ENCODE results near the gene ZC3H18. TPM values are rescaled to one million over a fixed set of nuclear protein-coding genes. Genes with fewer than 3 reads are reported as not detected.

ZC3H18 gene
- polyA plus RNA-seq, 3 donors = 5.5 to 36.4 (median 6.8) TPM

- Histone ChIP-seq H3K9ac (ENCODE audit: insufficient read depth, low read length, poor library complexity, severe bottlenecking) (no peak overlapping the region), H4K20me1 (ENCODE audit: insufficient read depth, low read length) (peaks cover 75% of the 10 kb centered on the region), H3K4me1 (ENCODE audit: control insufficient read depth in 1 of 2, insufficient read depth in 2 of 2, low read length in 2 of 2) (peaks cover 0 to 1% of the 10 kb centered on the region in 2 donors), H2AFZ (ENCODE audit: insufficient read depth, low read depth, low read length, poor library complexity, severe bottlenecking) (no peak overlapping the region), H3K9me3 (replicated peaks in 1 of 2; ENCODE audit: control insufficient read depth in 1 of 2, insufficient read depth in 1 of 2, low read length in 2 of 2) (no peaks in the 10 kb centered on the region), H3K36me3 (replicated peaks in 1 of 2; ENCODE audit: control insufficient read depth in 1 of 2, insufficient read depth in 2 of 2, low read length in 2 of 2) (peaks cover 84 to 96% of the 10 kb centered on the region in 2 donors), H3K4me2 (replicated peaks; ENCODE audit: extremely low read depth, low read length, poor library complexity, severe bottlenecking) (no peak overlapping the region), H3K4me3 (replicated peaks in 1 of 3; ENCODE audit: low read depth in 2 of 3, low read length in 3 of 3) (no peak overlapping the region), H3K27me3 (ENCODE audit: control insufficient read depth in 2 of 2, insufficient read depth in 2 of 2, low read length in 2 of 2) (no peaks in the 10 kb centered on the region), H3K27ac (ENCODE audit: low read depth in 1 of 2, low read length in 2 of 2) (no peak overlapping the region), H3K79me2 (ENCODE audit: insufficient read depth, low read length) (peaks cover 19% of the 10 kb centered on the region)
- TF ChIP-seq, protein P1, sequence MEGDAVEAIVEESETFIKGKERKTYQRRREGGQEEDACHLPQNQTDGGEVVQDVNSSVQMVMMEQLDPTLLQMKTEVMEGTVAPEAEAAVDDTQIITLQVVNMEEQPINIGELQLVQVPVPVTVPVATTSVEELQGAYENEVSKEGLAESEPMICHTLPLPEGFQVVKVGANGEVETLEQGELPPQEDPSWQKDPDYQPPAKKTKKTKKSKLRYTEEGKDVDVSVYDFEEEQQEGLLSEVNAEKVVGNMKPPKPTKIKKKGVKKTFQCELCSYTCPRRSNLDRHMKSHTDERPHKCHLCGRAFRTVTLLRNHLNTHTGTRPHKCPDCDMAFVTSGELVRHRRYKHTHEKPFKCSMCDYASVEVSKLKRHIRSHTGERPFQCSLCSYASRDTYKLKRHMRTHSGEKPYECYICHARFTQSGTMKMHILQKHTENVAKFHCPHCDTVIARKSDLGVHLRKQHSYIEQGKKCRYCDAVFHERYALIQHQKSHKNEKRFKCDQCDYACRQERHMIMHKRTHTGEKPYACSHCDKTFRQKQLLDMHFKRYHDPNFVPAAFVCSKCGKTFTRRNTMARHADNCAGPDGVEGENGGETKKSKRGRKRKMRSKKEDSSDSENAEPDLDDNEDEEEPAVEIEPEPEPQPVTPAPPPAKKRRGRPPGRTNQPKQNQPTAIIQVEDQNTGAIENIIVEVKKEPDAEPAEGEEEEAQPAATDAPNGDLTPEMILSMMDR (IDR thresholded peaks at IDR 0.05) = no peak
- Mint-ChIP-seq H3K9me3 (no peaks in the 10 kb centered on the region), H3K36me3 (peaks cover 69 to 94% of the 10 kb centered on the region in 2 donors), H3K4me1 (peaks cover 4% of the 10 kb centered on the region), H3K4me3 (no peak overlapping the region), H3K27ac (no peak overlapping the region), H3K27me3 (ENCODE audit: low read depth in 3 of 3) (no peaks in the 10 kb centered on the region)
- DNase-seq = no peak
- whole genome bisulfite sequencing (ENCODE audit: insufficient coverage) = 90% methylated on average over 5 of the region's 10 CpGs
- intact Hi-C loops (cut with micrococcal nuclease) = no loop called here
Measured at GRCh38 chr16:88613293-88613692, 43.1 kb downstream of the ZC3H18 start.

DNA sequence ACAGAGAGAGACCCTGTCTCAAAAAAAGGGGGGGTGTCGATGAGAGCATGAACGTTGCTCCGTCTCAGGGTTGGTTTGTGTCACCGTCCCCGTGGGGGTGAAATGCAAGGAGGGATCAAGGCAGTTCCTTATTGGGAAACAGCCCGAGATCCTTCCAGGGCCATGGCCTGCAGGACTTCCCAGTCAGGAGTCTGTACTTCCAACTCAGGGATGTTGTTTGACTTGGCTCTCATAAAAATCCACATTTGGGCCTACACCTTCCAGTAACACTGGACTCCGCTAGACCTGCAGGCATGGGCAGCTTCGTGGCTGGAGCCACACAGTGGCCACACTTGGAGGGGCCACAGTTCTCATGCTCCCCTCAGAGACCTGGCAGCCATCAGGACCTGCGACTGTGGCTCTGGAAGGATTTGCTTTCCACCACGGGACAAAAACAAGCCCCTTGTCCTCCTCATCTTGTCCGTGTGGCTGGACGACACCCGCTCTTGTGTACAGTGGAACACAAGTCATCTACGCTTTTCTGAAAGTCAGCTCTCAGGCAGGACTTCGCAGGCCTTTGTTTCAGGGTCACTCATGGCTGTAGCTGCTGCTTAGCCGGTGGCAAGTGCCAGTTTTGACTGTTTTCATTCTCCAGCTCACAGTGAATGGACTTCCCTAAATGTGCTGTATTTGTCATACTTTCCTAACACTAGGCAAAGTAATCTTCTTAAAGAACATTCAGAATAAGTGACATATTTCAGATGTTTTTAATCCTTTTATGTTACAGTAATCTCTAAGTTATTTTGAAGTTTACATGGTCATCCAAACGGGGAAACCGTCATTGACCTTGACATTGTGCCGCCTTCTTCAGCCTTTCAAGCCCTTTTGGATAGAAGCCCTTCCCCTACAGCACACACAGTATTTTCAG lies 44.0 kb downstream of the ZC3H18 start:
- no peak overlapping the region for H3K27ac ChIP-seq (ENCODE audit: low read depth in 1 of 2, low read length in 2 of 2)
- TF ChIP-seq, protein P1 (IDR thresholded peaks at IDR 0.05) = no peak
- no peak for DNase-seq
- H3K27ac Mint-ChIP-seq = peak overlapping the region in 3 of 7 donors; percentile 12 to 76 (median 27)
- H4K20me1 ChIP-seq (ENCODE audit: insufficient read depth, low read length) = peaks cover 83% of the 10 kb centered on the region
- no peak overlapping the region for H2AFZ ChIP-seq (ENCODE audit: insufficient read depth, low read depth, low read length, poor library complexity, severe bottlenecking)
- H3K9me3 Mint-ChIP-seq = no peaks in the 10 kb centered on the region
- WGBS (ENCODE audit: insufficient coverage) = 94% methylated on average over 17 of the region's 19 CpGs
- H3K27me3 Mint-ChIP-seq (ENCODE audit: low read depth in 3 of 3) = no peaks in the 10 kb centered on the region
- no peak overlapping the region for H3K4me3 ChIP-seq (replicated peaks in 1 of 3; ENCODE audit: low read depth in 2 of 3, low read length in 3 of 3)
- H3K79me2 ChIP-seq (ENCODE audit: insufficient read depth, low read length) = peaks cover 22% of the 10 kb centered on the region
- H3K36me3 ChIP-seq (replicated peaks in 1 of 2; ENCODE audit: control insufficient read depth in 1 of 2, insufficient read depth in 2 of 2, low read length in 2 of 2) = peaks cover 86 to 96% of the 10 kb centered on the region in 2 donors
- no peaks in the 10 kb centered on the region for H3K27me3 ChIP-seq (ENCODE audit: control insufficient read depth in 2 of 2, insufficient read depth in 2 of 2, low read length in 2 of 2)
- H3K9me3 ChIP-seq (replicated peaks in 1 of 2; ENCODE audit: control insufficient read depth in 1 of 2, insufficient read depth in 1 of 2, low read length in 2 of 2) = no peaks in the 10 kb centered on the region
- H3K9ac ChIP-seq (ENCODE audit: insufficient read depth, low read length, poor library complexity, severe bottlenecking) = no peak overlapping the region
- H3K4me3 Mint-ChIP-seq = no peak overlapping the region
- H3K4me2 ChIP-seq (replicated peaks; ENCODE audit: extremely low read depth, low read length, poor library complexity, severe bottlenecking) = no peak overlapping the region
- no peaks in the 10 kb centered on the region for H3K4me1 ChIP-seq (ENCODE audit: control insufficient read depth in 1 of 2, insufficient read depth in 2 of 2, low read length in 2 of 2)
- intact Hi-C loops (cut with micrococcal nuclease) = no loop called here
- H3K36me3 Mint-ChIP-seq = peaks cover 73 to 93% of the 10 kb centered on the region in 2 donors
- no peaks in the 10 kb centered on the region for H3K4me1 Mint-ChIP-seq

All from CD14-positive monocyte (primary cell).